ENCODE measurements around the gene ZKSCAN7.
"Not testable (repeated sequence)": the region's sequence is repeated elsewhere in the genome, so short reads cannot be mapped to it uniquely, and the experiment has no call there.

DNA sequence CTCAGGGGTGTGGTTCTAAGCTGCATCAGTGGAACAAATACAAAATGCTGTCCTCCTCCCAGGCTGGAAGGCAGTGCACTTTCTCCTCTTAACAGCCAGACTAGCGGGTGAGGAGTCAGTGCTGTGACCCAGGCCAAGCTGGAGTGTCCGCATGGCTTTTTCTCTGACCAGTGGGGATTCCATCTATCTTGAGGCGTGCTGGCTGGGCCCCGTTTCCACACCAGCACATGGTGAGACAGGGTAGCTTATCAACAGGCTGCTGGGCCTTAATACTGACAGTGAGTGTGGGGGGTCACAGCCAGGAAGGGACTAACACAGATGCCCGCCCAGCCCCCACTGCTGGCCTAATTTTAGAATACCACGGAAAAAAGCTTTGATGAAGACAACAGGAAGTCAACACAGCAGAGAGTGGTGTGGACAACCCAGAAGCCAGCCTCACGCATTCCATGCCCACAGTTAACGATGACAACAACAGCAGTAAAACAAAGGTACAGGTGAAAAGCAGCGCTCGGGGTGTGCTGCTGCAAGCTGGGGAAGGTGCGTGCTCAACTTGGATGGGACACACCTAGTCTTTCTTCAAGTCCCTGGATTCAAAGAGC lies 22.5 kb downstream of the ZKSCAN7 start:
- not testable (repeated sequence) for TF ChIP-seq POLR2A, POLR2AphosphoS5, TAF1 (IDR thresholded peaks at IDR 0.05; ENCODE audit: low read depth, low read length)
